PC-3 (cell line): Measurements from ENCODE around the gene OOSP3. TPM values are rescaled to one million over a fixed set of nuclear protein-coding genes. Genes with fewer than 3 reads are reported as not detected.
"Not testable (repeated sequence)": the region's sequence is repeated elsewhere in the genome, so short reads cannot be mapped to it uniquely, and the experiment has no call there.

Source experiments
- ATAC-seq: fragments of 200-7000 bp; cut with Tn5 transposase; 2 replicates; pipeline ENCODE4 v1.9.1; 2020; ENCODE audit warnings: mild to moderate bottlenecking, moderate library complexity
- BruUV-seq: library from RNA; stranded (reverse); fragments of 400-500 nt; replicated peaks from 2 replicates; lab custom pipeline; 2021; lab: Mats Ljungman, UMichigan
- CTCF ChIA-PET: fragments of 300-600 bp; sonication (Branson Sonifier 250); formaldehyde crosslinking; loops from one replicate; lab custom pipeline; 2022; ENCODE audit warnings: antibody characterized with exemption; lab: Charles Lee
- POLR2A ChIA-PET: fragments of 300-600 bp; sonication (Branson Sonifier 250); formaldehyde crosslinking; loops from one replicate; lab custom pipeline; 2022; ENCODE audit warnings: antibody characterized with exemption; ENCODE audit not compliant: unreplicated experiment; lab: Charles Lee
- DNase-seq: peaks from one replicate; pipeline ENCODE4 v3.0.0-alpha.2; 2015
- H2AFZ ChIP-seq: fragments of 300-600 bp; sonication (generic); 2 replicates; pipeline ENCODE4 v1.6.0; 2016; ENCODE audit warnings: antibody characterized with exemption, low read length
- H3F3A ChIP-seq: fragments of 300-600 bp; sonication (generic); one replicate; pipeline ENCODE4 v1.6.0; 2017; ENCODE audit warnings: antibody characterized with exemption, low read length, control low read depth, mild to moderate bottlenecking; ENCODE audit not compliant: unreplicated experiment
- H3K27ac ChIP-seq: fragments of 300-600 bp; sonication (generic); 2 replicates; pipeline ENCODE4 v1.5.1; 2016; ENCODE audit warnings: mild to moderate bottlenecking, low read length
- H3K27me3 ChIP-seq: fragments of 300-600 bp; sonication (generic); 2 replicates; pipeline ENCODE4 v1.6.1; 2016; ENCODE audit warnings: low read length, mixed read lengths
- H3K36me3 ChIP-seq: fragments of 300-600 bp; sonication (generic); 2 replicates; pipeline ENCODE4 v1.6.1; 2016; ENCODE audit warnings: low read depth, mixed run types, low read length, mixed read lengths
- H3K4me1 ChIP-seq: fragments of 300-600 bp; sonication (generic); 2 replicates; pipeline ENCODE4 v1.5.1; 2016; ENCODE audit warnings: low read length; ENCODE audit not compliant: insufficient read depth
- H3K4me2 ChIP-seq: fragments of 300-600 bp; sonication (generic); 2 replicates; pipeline ENCODE4 v1.6.0; 2016; ENCODE audit warnings: low read length
- H3K4me3 ChIP-seq: fragments of 300-600 bp; sonication (generic); 2 replicates; pipeline ENCODE4 v1.5.1; 2016; ENCODE audit warnings: mild to moderate bottlenecking, low read length, mixed read lengths
- H3K79me2 ChIP-seq: fragments of 300-600 bp; sonication (generic); 2 replicates; pipeline ENCODE4 v1.6.1; 2017; ENCODE audit warnings: low read length, mixed read lengths
- H3K9ac ChIP-seq: fragments of 300-600 bp; sonication (generic); 2 replicates; pipeline ENCODE4 v1.6.0; 2016; ENCODE audit warnings: mild to moderate bottlenecking, low read length
- H3K9me2 ChIP-seq: fragments of 300-600 bp; sonication (generic); replicated peaks from 2 replicates; pipeline ENCODE4 v1.6.1; 2016; ENCODE audit warnings: mixed run types, low read length, mixed read lengths
- H3K9me3 ChIP-seq: fragments of 300-600 bp; sonication (generic); 2 replicates; pipeline ENCODE4 v1.6.1; 2016; ENCODE audit warnings: low read length, mixed read lengths
- H4K20me1 ChIP-seq: fragments of 300-600 bp; sonication (generic); 2 replicates; pipeline ENCODE4 v1.6.1; 2016; ENCODE audit warnings: low read length, mixed read lengths
- CTCF ChIP-seq: fragments of 300-600 bp; sonication (generic); conservative IDR thresholded peaks from 2 replicates; pipeline ENCODE4 v1.5.1; 2017; ENCODE audit warnings: antibody characterized with exemption, low read depth, mild to moderate bottlenecking, low read length
- EZH2 ChIP-seq: fragments of 300-600 bp; sonication (generic); IDR thresholded peaks from one replicate; pipeline ENCODE4 v1.6.1; 2017; ENCODE audit warnings: antibody characterized with exemption, mild to moderate bottlenecking, low read length; ENCODE audit not compliant: unreplicated experiment
- EZH2phosphoT487 ChIP-seq: fragments of 300-600 bp; sonication (generic); IDR thresholded peaks from 2 replicates; pipeline ENCODE4 v1.6.1; 2018; ENCODE audit warnings: mild to moderate bottlenecking, antibody characterized with exemption, low read length, borderline replicate concordance
- intact Hi-C: fragments of 100-400 bp; cut with micrococcal nuclease; formaldehyde crosslinking; loops from 2 replicates; pipeline ENCODE4 v1.9.0; 2023
- total RNA-seq: library from RNA; depleted of rRNA; stranded (reverse); fragments of >200 nt; gene quantifications from 2 replicates; pipeline ENCODE4 v1.2.3, GENCODE V29; 2014

Gene OOSP3
- total RNA-seq, 1 experiment from 2014 or later, result not detected

- no peaks in the 10 kb centered on the region for H3K27me3 ChIP-seq
- no peaks in the 10 kb centered on the region for H3F3A ChIP-seq
- H3K36me3 ChIP-seq, result no peaks in the 10 kb centered on the region
- no peak for TF ChIP-seq EZH2
- TF ChIP-seq EZH2phosphoT487, result no peak
- no peak for TF ChIP-seq CTCF
- no peak overlapping the region for H3K4me3 ChIP-seq
- no peak overlapping the region for H2AFZ ChIP-seq
- peak; percentile 22 for DNase-seq
- H3K9me2 ChIP-seq, result no peaks in the 10 kb centered on the region
- POLR2A ChIA-PET, result no interaction called here
- H3K4me2 ChIP-seq, result peak overlapping the region; percentile 56
- H3K9me3 ChIP-seq, result no peaks in the 10 kb centered on the region
- H3K27ac ChIP-seq, result peak overlapping the region; percentile 87
- H4K20me1 ChIP-seq, result no peaks in the 10 kb centered on the region
- H3K4me1 ChIP-seq, result peaks cover 40% of the 10 kb centered on the region
- intact Hi-C loops, result no loop called here
- ATAC-seq, result no peak
- peak overlapping the region; percentile 80 for H3K9ac ChIP-seq
- no TSS peak for BruUV-seq
- CTCF ChIA-PET, result no interaction called here
- no peaks in the 10 kb centered on the region for H3K79me2 ChIP-seq
These were observed 22.0 kb downstream of the OOSP3 start for GRCh38 chr11:59900366-59901126.

- no peaks in the 10 kb centered on the region for H3K79me2 ChIP-seq
- BruUV-seq, result no TSS peak
- no peak for TF ChIP-seq EZH2
- TF ChIP-seq CTCF, result no peak
- no peak for TF ChIP-seq EZH2phosphoT487
- ChIA-PET CTCF (no interaction called here), POLR2A (no interaction called here)
- no peaks in the 10 kb centered on the region for H3K9me3 ChIP-seq
- H2AFZ ChIP-seq, result no peak overlapping the region
- H3F3A ChIP-seq, result no peaks in the 10 kb centered on the region
- no peaks in the 10 kb centered on the region for H3K9me2 ChIP-seq
- H3K27ac ChIP-seq, result peak overlapping the region; percentile 87
- peaks cover 42% of the 10 kb centered on the region for H3K4me1 ChIP-seq
- H3K27me3 ChIP-seq, result no peaks in the 10 kb centered on the region
- intact Hi-C loops, result no loop called here
- peak; percentile 97 for DNase-seq
- H3K9ac ChIP-seq, result peak overlapping the region; percentile 80
- peak; percentile 78 for ATAC-seq
- H3K36me3 ChIP-seq, result no peaks in the 10 kb centered on the region
- H4K20me1 ChIP-seq, result no peaks in the 10 kb centered on the region
- peak overlapping the region; percentile 56 for H3K4me2 ChIP-seq
- H3K4me3 ChIP-seq, result peak overlapping the region; percentile 8; the same call in 1 of the 2 replicates
These were observed 22.7 kb downstream of the OOSP3 start for GRCh38 chr11:59901306-59901705.

- H3F3A ChIP-seq, DNase-seq, H3K9ac ChIP-seq, H3K27me3 ChIP-seq, ATAC-seq, H3K9me2 ChIP-seq, POLR2A ChIA-PET, H2AFZ ChIP-seq, H3K79me2 ChIP-seq, H3K27ac ChIP-seq, H4K20me1 ChIP-seq, H3K4me3 ChIP-seq, BruUV-seq, H3K36me3 ChIP-seq, CTCF ChIA-PET, H3K4me2 ChIP-seq, H3K9me3 ChIP-seq, intact Hi-C loops: not testable (repeated sequence)
- peaks cover 37% of the 10 kb centered on the region for H3K4me1 ChIP-seq
These were observed 25.0 kb downstream of the OOSP3 start for GRCh38 chr11:59903569-59903968.
